CD4-positive, alpha-beta T cell (primary cell): ENCODE measurements around the gene LTBP4. TPM values are rescaled to one million over a fixed set of nuclear protein-coding genes. Genes with fewer than 3 reads are reported as not detected.

ENCODE experiments used
- ATAC-seq: fragments of 200-7000 bp; cut with Tn5 transposase; one replicate; pipeline ENCODE4 v1.10.0; 2022; ENCODE audit warnings: mild to moderate bottlenecking; ENCODE audit not compliant: poor library complexity
- CTCF ChIA-PET: fragments of 350-600 bp; sonication (Branson Sonifier 250); formaldehyde crosslinking; loops from one replicate; lab custom pipeline; 2021; ENCODE audit warnings: antibody characterized with exemption, inconsistent platforms; lab: Charles Lee
- POLR2A ChIA-PET: fragments of 350-600 bp; sonication (Branson Sonifier 250); formaldehyde crosslinking; loops from one replicate; lab custom pipeline; 2021; ENCODE audit warnings: antibody characterized with exemption, inconsistent platforms; lab: Charles Lee
- DNase-seq, 14 experiments: peaks; one replicate each; pipeline ENCODE4 v3.0.0-alpha.2; 2013 to 2020; ENCODE audit warnings: mixed read lengths in 2 of 14
- H3K27ac ChIP-seq, 2 donors: one replicate each; pipeline versions ENCODE4 v1.5.1 to v1.7.0; 2013; ENCODE audit warnings: low read length in 2 of 2, low read depth in 1 of 2, mild to moderate bottlenecking in 1 of 2
- H3K27me3 ChIP-seq, 2 experiments: 1 replicate in 1 of 2; 2 replicates in 1 of 2; pipeline versions ENCODE4 v1.6.1 to v1.7.0; 2013; ENCODE audit warnings: low read length in 2 of 2, control low read depth in 1 of 2, mild to moderate bottlenecking in 1 of 2, moderate library complexity in 1 of 2; ENCODE audit not compliant: insufficient read depth in 2 of 2, control insufficient read depth in 1 of 2
- H3K36me3 ChIP-seq: one replicate; pipeline ENCODE4 v1.6.1; 2013; ENCODE audit warnings: low read length, control low read depth; ENCODE audit not compliant: insufficient read depth
- H3K4me1 ChIP-seq: one replicate; pipeline ENCODE4 v1.6.1; 2013; ENCODE audit warnings: low read length, control low read depth; ENCODE audit not compliant: insufficient read depth
- H3K4me3 ChIP-seq: one replicate; pipeline ENCODE4 v1.5.1; 2013; ENCODE audit warnings: mild to moderate bottlenecking, low read length, moderate library complexity
- H3K9me3 ChIP-seq, 2 experiments: 1 replicate in 1 of 2; 2 replicates in 1 of 2; pipeline versions ENCODE4 v1.6.1 to v1.7.0; 2013; ENCODE audit warnings: low read length in 2 of 2, mild to moderate bottlenecking in 2 of 2, control low read depth in 1 of 2, moderate library complexity in 1 of 2; ENCODE audit not compliant: control insufficient read depth in 1 of 2, insufficient read depth in 1 of 2
- H3K27ac Mint-ChIP-seq: one replicate; pipeline ENCODE4 v1.8.0; 2020; ENCODE audit warnings: mixed read lengths
- H3K27me3 Mint-ChIP-seq: one replicate; pipeline ENCODE4 v1.8.0; 2021; ENCODE audit warnings: mixed read lengths
- H3K36me3 Mint-ChIP-seq: one replicate; pipeline ENCODE4 v1.8.0; 2021; ENCODE audit warnings: low read depth, mixed read lengths
- H3K4me1 Mint-ChIP-seq: one replicate; pipeline ENCODE4 v1.8.0; 2021; ENCODE audit warnings: low read depth, mixed read lengths
- H3K4me3 Mint-ChIP-seq: one replicate; pipeline ENCODE4 v1.8.0; 2020; ENCODE audit warnings: mild to moderate bottlenecking, mixed read lengths
- H3K9me3 Mint-ChIP-seq: one replicate; pipeline ENCODE4 v1.8.0; 2020; ENCODE audit warnings: mixed read lengths
- intact Hi-C, 2 experiments: fragments of 100-400 bp; cut with DNase I in 1 of 2; cut with micrococcal nuclease in 1 of 2; formaldehyde crosslinking; loops; one replicate each; pipeline versions ENCODE4 v1.15.1 to v1.9.0; 2023 to 2025; cut with DNase I, micrococcal nuclease
- total RNA-seq, 174 experiments: library from RNA in 2 of 174; stranded (reverse) in 2 of 174; gene quantifications; one replicate each; pipeline ENCODE4 v1.2.3 and lab custom pipeline; 2021 to 2026
- TF ChIP-seq, protein P1 (sequence below): fragments of 200-600 bp; IDR thresholded peaks from one replicate; pipeline ENCODE4 v1.8.0; 2022; ENCODE audit warnings: antibody characterized with exemption, mild to moderate bottlenecking

The LTBP4 gene
- total RNA-seq, 2 experiments from 2014 or later, result 116 to 134 TPM

DNA sequence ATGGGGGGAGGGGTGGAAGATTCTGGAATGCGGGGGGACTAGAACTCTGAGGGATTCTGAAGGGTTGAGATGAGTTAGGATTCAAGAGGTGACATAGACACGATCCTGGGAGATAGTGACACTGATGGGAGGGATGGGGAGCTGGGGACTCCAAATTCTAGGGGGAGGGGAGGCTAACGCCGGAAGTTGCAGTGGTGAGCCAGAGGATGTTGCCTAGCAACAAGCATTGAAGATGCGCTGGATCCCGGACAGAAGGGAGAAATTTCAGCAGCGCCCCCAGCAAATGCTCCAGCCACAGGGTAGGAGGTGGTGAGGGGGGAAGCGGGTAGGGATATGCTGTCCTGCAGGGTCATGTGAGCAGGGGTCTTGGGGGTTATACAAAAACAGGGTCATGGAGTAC is 6.9 kb upstream of the LTBP4 start:
- ATAC-seq, result no peak
- peak in 2 of 14 experiments; percentile 34 to 40 for DNase-seq
- Histone ChIP-seq H3K27me3 (peaks cover 15 to 29% of the 10 kb centered on the region in 2 experiments), H3K4me1 (peaks cover 38% of the 10 kb centered on the region), H3K27ac (no peak overlapping the region), H3K4me3 (no peak overlapping the region), H3K36me3 (peaks cover 10% of the 10 kb centered on the region), H3K9me3 (peaks cover 0 to 7% of the 10 kb centered on the region in 2 experiments)
- no peaks in the 10 kb centered on the region for H3K9me3 Mint-ChIP-seq
- H3K4me3 Mint-ChIP-seq, result no peak overlapping the region
- peaks cover 17% of the 10 kb centered on the region for H3K36me3 Mint-ChIP-seq
- TF ChIP-seq, protein P1, sequence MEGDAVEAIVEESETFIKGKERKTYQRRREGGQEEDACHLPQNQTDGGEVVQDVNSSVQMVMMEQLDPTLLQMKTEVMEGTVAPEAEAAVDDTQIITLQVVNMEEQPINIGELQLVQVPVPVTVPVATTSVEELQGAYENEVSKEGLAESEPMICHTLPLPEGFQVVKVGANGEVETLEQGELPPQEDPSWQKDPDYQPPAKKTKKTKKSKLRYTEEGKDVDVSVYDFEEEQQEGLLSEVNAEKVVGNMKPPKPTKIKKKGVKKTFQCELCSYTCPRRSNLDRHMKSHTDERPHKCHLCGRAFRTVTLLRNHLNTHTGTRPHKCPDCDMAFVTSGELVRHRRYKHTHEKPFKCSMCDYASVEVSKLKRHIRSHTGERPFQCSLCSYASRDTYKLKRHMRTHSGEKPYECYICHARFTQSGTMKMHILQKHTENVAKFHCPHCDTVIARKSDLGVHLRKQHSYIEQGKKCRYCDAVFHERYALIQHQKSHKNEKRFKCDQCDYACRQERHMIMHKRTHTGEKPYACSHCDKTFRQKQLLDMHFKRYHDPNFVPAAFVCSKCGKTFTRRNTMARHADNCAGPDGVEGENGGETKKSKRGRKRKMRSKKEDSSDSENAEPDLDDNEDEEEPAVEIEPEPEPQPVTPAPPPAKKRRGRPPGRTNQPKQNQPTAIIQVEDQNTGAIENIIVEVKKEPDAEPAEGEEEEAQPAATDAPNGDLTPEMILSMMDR, result no peak
- peaks cover 30% of the 10 kb centered on the region for H3K4me1 Mint-ChIP-seq
- CTCF ChIA-PET, result no interaction called here
- intact Hi-C loops, result loop anchor here in 1 of 2 experiments (2.0 kb wide), 1 partner anchor 17 kb away; the partner anchor contains the start of gene SHKBP1
- POLR2A ChIA-PET, result interaction anchor here (1.3 kb wide), 1 partner anchor 15 kb away, joined by 3 read pairs; no protein-coding TSS in a partner anchor
- peaks cover 29% of the 10 kb centered on the region for H3K27me3 Mint-ChIP-seq
- no peak overlapping the region for H3K27ac Mint-ChIP-seq

DNA sequence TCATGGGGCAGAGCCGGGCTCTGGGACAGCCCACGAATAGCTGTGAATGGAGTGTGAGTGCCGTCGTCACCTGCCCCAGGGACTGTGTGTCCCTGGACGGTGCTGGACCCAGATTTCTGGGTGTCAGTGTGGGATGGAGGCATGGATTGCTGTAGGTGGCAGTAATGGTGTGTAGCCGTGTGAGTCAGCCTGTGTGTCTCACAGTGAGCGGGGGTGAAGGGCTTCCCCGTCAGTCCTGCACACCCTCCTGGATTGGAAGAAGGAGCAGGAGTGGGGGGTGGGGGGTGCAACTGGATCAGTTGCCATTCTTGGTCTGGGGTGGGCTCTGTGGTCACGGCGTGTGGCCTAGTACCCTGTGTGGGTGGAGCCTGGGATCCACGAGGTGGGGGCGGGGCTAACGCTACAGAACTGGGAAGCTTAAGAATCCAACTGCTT is 6.5 kb upstream of the LTBP4 start:
- H3K27me3 Mint-ChIP-seq, result peaks cover 33% of the 10 kb centered on the region
- DNase-seq, result no peak
- peaks cover 17% of the 10 kb centered on the region for H3K36me3 Mint-ChIP-seq
- H3K27ac Mint-ChIP-seq, result no peak overlapping the region
- H3K4me1 Mint-ChIP-seq, result peaks cover 34% of the 10 kb centered on the region
- Histone ChIP-seq H3K27me3 (peaks cover 18 to 33% of the 10 kb centered on the region in 2 experiments), H3K27ac (no peak overlapping the region), H3K36me3 (peaks cover 10% of the 10 kb centered on the region), H3K9me3 (peaks cover 0 to 7% of the 10 kb centered on the region in 2 experiments), H3K4me1 (peaks cover 42% of the 10 kb centered on the region), H3K4me3 (no peak overlapping the region)
- H3K4me3 Mint-ChIP-seq, result no peak overlapping the region
- no peak for ATAC-seq
- TF ChIP-seq, protein P1, result no peak
- H3K9me3 Mint-ChIP-seq, result no peaks in the 10 kb centered on the region
- intact Hi-C loops, result loop anchor here in 1 of 2 experiments (2.0 kb wide), 1 partner anchor 18 kb away; the partner anchor contains the start of gene SHKBP1
- POLR2A ChIA-PET, result no interaction called here
- CTCF ChIA-PET, result interaction anchor here (0.7 to 0.9 kb wide), 2 partner anchors 9 to 16 kb away, joined by 3 read pairs; no protein-coding TSS in a partner anchor

DNA sequence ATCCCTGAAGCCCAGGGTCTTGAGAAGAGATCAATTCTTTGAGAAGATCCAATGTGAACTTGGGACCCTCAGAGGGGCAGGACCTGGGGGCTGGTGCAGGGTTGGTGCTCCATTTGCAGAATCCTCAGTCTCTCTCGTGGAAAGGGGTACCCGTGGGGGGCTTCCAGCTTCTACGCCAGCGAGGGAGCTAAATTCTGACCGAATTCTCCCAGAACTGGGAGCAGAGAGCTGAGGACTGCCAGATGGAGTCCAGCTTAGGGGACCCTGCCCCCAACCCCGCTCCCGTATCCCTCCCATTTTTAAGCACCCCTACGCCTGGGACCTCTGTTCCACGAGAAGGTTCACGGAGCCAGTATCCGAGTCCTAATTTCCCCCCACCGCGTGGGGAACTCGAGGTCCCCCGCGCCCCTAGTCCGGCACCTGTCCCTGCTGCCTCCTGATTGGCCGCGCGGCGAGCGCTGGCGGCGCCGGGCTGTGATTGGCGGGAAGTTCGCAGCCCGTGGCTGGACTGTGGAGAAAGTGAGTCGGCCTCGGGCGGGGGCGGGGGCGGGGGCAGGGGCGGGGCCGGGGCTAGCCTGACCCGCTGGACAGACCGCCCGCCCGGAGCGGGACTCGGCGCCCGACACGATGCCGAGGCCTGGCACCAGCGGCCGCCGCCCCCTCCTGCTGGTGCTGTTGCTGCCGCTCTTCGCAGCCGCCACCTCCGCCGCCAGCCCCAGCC is 4.4 kb upstream of the LTBP4 start:
- peaks cover 47% of the 10 kb centered on the region for H3K4me1 Mint-ChIP-seq
- ChIA-PET POLR2A (no interaction called here), CTCF (no interaction called here)
- H3K4me1 ChIP-seq, result peaks cover 62% of the 10 kb centered on the region
- H3K9me3 ChIP-seq, result peaks cover 0 to 7% of the 10 kb centered on the region in 2 experiments
- DNase-seq (peak in 2 of 14 experiments; percentile 49 to 50), ATAC-seq (no peak)
- peaks cover 48% of the 10 kb centered on the region for H3K27me3 Mint-ChIP-seq
- H3K27ac ChIP-seq, result no peak overlapping the region
- intact Hi-C loops, result no loop called here
- H3K9me3 Mint-ChIP-seq, result no peaks in the 10 kb centered on the region
- peaks cover 33 to 52% of the 10 kb centered on the region in 2 experiments for H3K27me3 ChIP-seq
- no peak overlapping the region for H3K4me3 ChIP-seq
- no peak overlapping the region for H3K4me3 Mint-ChIP-seq
- H3K36me3 ChIP-seq, result no peaks in the 10 kb centered on the region
- TF ChIP-seq, protein P1, result no peak
- H3K27ac Mint-ChIP-seq, result no peak overlapping the region
- H3K36me3 Mint-ChIP-seq, result peaks cover 5% of the 10 kb centered on the region
